HG03196 (cell line): ENCODE results near the gene LBHD2.

Experiments used
- ATAC-seq: cut with Tn5 transposase; IDR thresholded peaks from one replicate; pipeline ENCODE4 v1.9.1; 2021; ENCODE audit not compliant: unreplicated experiment

The LBHD2 gene

GRCh38 chr14:103068351-103069073 is 15.5 kb upstream of the LBHD2 start:
- no peak for ATAC-seq

DNA sequence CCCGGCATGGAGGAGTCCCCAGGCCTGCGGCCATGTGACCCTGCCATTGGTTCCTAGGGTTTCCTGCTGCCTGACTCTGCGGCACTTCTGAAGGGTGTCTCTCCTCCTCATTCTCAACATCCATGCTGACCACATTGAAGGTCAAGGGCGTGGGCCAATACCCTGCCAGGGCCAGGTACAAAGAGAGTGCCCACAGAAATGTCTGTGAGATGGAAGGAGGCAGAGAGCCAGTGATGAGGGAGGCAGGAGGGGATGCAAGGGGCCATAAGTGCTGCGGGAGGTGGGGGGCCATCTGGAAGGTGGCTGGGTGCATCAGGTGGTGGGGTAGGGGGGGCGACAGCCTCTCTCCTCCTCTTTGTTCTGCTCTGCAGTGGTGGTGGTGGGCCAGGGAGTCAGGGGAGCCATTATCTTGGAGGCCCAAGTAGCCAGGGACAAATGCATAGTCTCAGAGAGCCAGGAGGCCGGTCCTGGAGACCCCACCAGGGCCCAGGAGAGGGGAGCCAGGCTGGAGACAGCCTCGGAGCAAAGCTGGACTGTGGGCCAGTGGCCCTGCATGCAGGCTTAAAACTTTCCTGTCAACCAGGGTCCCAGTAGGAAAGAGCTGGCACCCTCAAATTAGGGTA is 13.6 kb upstream of the LBHD2 start:
- no peak for ATAC-seq

GRCh38 chr14:103070971-103071542 is 13.0 kb upstream of the LBHD2 start:
- ATAC-seq: no peak

- ATAC-seq: no peak
These were observed 12.3 kb upstream of the LBHD2 start for GRCh38 chr14:103071544-103072251.

DNA sequence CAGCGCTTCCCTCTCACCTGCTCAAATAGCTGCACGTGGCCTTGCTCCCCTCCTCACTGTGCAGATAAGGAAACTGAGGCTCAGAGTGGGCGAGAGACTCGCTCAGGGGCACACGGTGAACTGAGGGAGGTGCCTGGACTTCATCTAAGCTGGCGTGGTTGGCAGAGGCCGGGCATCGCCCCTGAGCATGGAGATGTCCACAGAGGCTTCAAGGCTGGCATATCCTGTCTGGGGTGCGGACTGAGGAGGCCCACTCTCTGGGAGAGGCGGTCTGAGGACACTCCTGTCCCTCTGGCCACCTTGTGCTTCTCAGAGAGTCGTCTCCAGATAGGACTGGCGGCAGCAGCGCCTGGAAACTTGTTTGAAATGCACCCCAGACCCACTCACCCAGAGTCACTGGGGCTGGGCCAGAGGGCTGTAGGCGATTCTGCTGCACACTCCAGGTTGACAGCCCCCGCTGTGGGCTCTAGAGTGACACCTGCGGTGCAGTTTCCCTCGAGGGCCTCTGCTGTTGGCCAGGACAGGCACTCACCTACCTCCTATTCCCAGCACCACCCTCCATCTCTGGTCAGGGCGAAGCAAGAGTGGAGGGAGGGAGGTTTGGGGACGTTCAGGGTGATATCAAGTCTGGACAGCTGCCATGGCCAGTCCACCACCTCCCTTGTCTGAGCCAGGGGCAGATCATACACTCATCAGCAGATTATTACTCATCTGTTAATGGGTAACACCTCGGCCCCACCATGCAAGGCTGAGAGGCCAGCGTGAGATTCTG is 11.2 kb upstream of the LBHD2 start:
- ATAC-seq: no peak

- no peak for ATAC-seq
These were observed 10.6 kb upstream of the LBHD2 start for GRCh38 chr14:103073367-103073875.

- no peak for ATAC-seq
These were observed 9.9 kb upstream of the LBHD2 start for GRCh38 chr14:103073876-103074728.

GRCh38 chr14:103074729-103075367 is 9.2 kb upstream of the LBHD2 start:
- no peak for ATAC-seq

DNA sequence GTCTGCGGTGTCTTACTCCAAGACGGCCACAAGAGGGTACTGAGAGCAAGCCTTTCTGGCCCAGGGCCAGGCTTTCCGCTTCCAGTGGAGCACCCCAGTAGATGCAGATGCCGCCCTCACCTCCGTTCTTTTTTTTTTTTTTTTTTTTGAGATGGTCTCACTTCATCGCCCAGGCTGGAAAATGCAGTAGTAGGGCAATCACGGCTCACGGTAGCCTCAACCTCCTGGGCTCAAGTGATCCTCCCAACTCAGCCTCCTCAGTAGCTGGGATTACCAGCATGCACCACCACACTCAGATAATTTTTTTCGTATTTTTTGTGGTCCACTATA is 5.6 kb upstream of the LBHD2 start:
- no peak for ATAC-seq

DNA sequence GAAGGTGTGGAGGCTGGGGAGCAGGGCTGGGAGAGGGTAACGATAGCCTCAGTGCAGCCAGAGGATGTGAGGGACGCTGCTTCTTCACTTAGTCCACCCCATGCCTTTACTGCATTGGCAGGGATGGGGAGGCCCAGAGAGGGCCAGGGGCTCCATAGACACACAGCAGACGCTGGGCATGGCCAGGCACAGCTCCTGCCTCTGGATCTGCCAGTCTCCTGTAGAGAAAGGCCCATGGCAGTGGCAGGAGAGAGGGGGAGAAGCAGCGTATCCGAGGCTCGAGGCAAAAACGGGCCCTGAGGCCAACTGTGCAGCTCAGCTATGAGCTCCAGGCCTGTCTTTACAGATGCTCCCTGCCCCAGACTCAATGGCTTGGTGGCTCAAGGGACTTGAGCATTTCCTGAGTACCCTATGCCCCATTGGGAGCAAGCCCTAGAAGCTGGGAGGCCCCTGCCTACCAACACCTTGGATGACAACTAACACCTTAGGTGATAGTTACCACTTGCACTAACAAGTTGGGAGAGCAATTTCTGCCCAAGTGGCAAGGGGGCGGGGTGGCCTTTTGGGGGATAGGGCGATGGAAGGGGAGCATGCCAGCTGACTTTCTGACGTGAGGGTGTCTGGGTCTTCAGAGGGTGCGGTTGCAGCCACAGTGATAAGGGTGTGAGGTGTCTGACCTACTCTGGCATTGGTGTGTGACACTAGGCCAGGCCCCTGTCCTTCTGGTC is 5.0 kb upstream of the LBHD2 start:
- ATAC-seq: no peak

- no peak for ATAC-seq
These were observed 2.1 kb upstream of the LBHD2 start for GRCh38 chr14:103081951-103082350.

DNA sequence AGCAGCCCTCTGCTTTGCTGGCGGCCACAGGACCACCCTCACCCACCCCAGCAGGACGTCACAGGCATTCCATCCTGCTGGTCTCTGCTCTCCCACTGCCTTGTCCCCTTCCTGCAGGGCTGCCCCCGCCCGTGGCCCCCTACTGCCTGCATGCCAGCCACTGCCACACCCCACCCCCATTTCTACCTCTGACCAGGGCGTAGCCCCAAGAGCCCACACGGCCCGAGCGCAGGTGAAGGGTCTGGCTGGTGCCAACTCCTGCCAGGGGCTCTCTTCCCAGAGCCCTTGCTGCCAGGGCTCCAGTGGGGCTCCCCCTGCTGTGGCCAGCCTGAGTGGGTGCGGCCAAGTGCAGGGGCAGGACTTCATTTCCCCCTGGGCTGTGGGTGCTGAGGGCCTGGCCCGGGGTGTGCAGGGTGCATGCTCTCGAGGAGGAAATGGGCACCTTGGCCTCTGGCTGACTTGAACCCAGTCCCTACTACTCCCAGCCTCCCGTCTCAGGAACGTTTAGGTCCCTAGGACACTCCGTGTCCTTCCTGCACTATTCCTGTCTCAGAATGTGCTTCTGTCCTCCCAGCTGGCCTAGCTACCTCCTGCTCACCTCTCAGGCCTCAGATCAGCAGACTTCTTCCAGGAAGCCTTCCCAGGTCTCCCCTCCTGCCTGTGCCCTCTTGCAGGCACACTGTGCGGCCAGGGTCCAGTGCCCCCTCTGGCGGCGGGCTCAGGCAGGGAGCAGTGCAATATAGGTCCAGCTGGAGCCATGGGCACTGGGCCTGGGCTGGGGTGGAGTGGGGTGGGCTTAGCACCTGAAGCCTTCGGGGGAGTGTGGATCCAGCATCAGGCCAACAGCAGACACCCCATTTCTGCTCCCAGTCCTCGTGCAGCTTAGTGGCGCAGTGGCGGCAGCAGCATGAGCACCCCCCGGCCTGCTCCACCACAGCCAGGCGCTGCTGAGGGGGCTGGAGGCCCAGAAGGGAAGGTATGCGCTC is 1.4 kb downstream of the LBHD2 start:
- no peak for ATAC-seq

GRCh38 chr14:103086771-103087342 is 2.8 kb downstream of the LBHD2 start:
- no peak for ATAC-seq

GRCh38 chr14:103087343-103087835 is 3.4 kb downstream of the LBHD2 start:
- ATAC-seq: no peak

- ATAC-seq: no peak
These were observed 4.9 kb downstream of the LBHD2 start for GRCh38 chr14:103088921-103089320.

DNA sequence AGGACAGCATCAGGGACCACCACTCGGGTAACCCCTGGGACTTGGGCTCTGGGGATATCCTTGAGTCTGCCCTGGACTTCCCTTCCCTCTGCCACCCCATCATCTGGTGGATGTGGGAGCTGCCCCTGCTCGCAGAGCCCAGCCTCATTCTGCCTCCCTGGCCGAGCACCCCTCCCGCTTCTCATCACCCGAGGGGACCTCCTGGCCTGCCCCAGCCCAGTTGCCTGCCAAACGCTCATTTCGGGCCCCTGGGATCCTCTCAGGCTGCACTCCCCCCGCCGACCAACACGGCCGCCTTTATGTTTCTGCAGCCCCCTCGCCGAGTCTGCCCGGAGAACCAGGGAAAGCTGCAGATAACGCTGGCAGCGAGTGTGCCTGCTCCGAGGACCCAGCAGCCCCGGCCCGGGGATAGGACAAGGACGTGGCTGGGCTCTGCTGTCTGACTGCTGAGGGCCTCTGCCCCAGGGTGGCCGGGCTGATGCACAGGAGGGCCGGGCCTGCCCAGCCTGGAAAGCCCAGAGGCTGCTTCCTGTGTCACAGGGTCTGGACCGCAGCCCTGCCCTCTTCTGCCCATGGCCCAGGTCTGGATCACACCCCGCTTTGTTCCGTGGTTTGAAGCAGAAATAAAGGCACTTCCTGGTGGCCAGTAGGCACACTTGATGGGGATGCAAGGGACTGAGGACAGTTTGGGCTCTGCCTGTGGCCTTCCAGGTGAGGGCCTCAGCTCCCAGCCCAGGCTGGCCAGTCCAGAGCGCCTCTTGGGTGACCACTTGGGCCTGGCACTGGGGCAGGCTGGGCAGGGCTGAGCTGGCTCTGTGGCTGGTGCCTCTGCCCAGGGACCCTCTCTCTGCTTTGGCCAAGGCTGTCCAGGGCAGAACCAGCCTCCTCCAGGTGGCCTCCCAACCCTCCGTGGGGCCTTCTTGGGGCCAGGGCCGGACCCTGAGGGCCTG is 5.7 kb downstream of the LBHD2 start:
- no peak for ATAC-seq
